Suprapubic skin (tissue), 4 donors: Measurements from ENCODE around the gene CENPX. TPM values are rescaled to one million over a fixed set of nuclear protein-coding genes. Genes with fewer than 3 reads are reported as not detected.

Source experiments
- DNase-seq, 2 donors: peaks; one replicate each; pipeline ENCODE4 v3.0.0-alpha.2; 2019; ENCODE audit warnings: low spot score in 2 of 2
- H3K27ac ChIP-seq: fragments of 200-600 bp; sonication (generic); one replicate; pipeline ENCODE4 v1.5.1; 2019
- H3K27me3 ChIP-seq: fragments of 200-600 bp; sonication (generic); one replicate; pipeline ENCODE4 v1.5.1; 2019
- H3K36me3 ChIP-seq: fragments of 200-600 bp; sonication (generic); one replicate; pipeline ENCODE4 v1.5.1; 2019
- H3K4me1 ChIP-seq: fragments of 200-600 bp; sonication (generic); one replicate; pipeline ENCODE4 v1.5.1; 2019
- H3K4me3 ChIP-seq: fragments of 200-600 bp; sonication (generic); one replicate; pipeline ENCODE4 v1.5.1; 2019; ENCODE audit warnings: mild to moderate bottlenecking
- H3K9me3 ChIP-seq: fragments of 200-600 bp; sonication (generic); one replicate; pipeline ENCODE4 v1.5.1; 2019
- CTCF ChIP-seq, 2 donors: fragments of 200-600 bp in 1 of 2; fragments of 450-650 bp in 1 of 2; sonication (generic) in 1 of 2; IDR thresholded peaks; one replicate each; pipeline ENCODE4 v1.5.1; 2016 to 2019; ENCODE audit warnings: antibody characterized with exemption in 2 of 2, mild to moderate bottlenecking in 1 of 2, moderate library complexity in 1 of 2
- EP300 ChIP-seq: sonication (generic); formaldehyde crosslinking; IDR thresholded peaks from one replicate; pipeline ENCODE4 v1.6.1; 2017; ENCODE audit warnings: antibody characterized with exemption
- POLR2A ChIP-seq, 2 donors: fragments of 450-650 bp; IDR thresholded peaks; one replicate each; pipeline ENCODE4 v1.6.1; 2017; ENCODE audit warnings: antibody characterized with exemption in 2 of 2, mild to moderate bottlenecking in 2 of 2, moderate library complexity in 2 of 2
- POLR2AphosphoS5 ChIP-seq, 3 donors: sonication (generic); formaldehyde crosslinking; IDR thresholded peaks; one replicate each; pipeline ENCODE4 v1.6.1; 2017; ENCODE audit warnings: antibody characterized with exemption in 3 of 3
- WGBS: methylation state at CpG from one replicate; pipeline ENCODE4 v1.1.5; 2018; 5-methylcytosine and 5-hydroxymethylcytosine counted together
- total RNA-seq, 4 donors: library from RNA; depleted of rRNA; stranded (reverse); fragments of >200 nt; gene quantifications; one replicate each; pipeline ENCODE4 v1.1.0, GENCODE V29; 2016

CENPX gene
- total RNA-seq, 4 donors from 2014 or later = 75.8 to 81.6 (median 76.8) TPM

- DNase-seq = no peak
- no peak overlapping the region for H3K4me3 ChIP-seq
- TF ChIP-seq EP300 = no peak
- no peak for TF ChIP-seq CTCF (IDR thresholded peaks at IDR 0.05)
- no peak for TF ChIP-seq POLR2A (IDR thresholded peaks at IDR 0.05)
- no peak for TF ChIP-seq POLR2AphosphoS5 (IDR thresholded peaks at IDR 0.05)
- H3K4me1 ChIP-seq = peaks cover 24% of the 10 kb centered on the region
- H3K9me3 ChIP-seq = no peaks in the 10 kb centered on the region
- H3K36me3 ChIP-seq = peaks cover 13% of the 10 kb centered on the region
- no peaks in the 10 kb centered on the region for H3K27me3 ChIP-seq
- H3K27ac ChIP-seq = no peak overlapping the region
- WGBS = 91% methylated on average over 22 of the region's 39 CpGs
Measured at GRCh38 chr17:81994593-81995462, 27.9 kb downstream of the CENPX start.

GRCh38 chr17:81993729-81994592 is 28.7 kb downstream of the CENPX start:
- no peak for DNase-seq
- TF ChIP-seq POLR2AphosphoS5 (IDR thresholded peaks at IDR 0.05) (no peak), CTCF (IDR thresholded peaks at IDR 0.05) (no peak), POLR2A (IDR thresholded peaks at IDR 0.05) (no peak), EP300 (no peak)
- H3K4me1 ChIP-seq = peaks cover 24% of the 10 kb centered on the region
- WGBS = 89% methylated on average over 9 of the region's 37 CpGs
- peaks cover 13% of the 10 kb centered on the region for H3K36me3 ChIP-seq
- H3K9me3 ChIP-seq = no peaks in the 10 kb centered on the region
- no peak overlapping the region for H3K4me3 ChIP-seq
- no peak overlapping the region for H3K27ac ChIP-seq
- H3K27me3 ChIP-seq = no peaks in the 10 kb centered on the region

- WGBS = 81% methylated on average over 24 of the region's 31 CpGs
- Histone ChIP-seq H3K4me3 (peak overlapping the region; percentile 7), H3K9me3 (no peaks in the 10 kb centered on the region), H3K27ac (peak overlapping the region; percentile 26), H3K36me3 (peaks cover 15% of the 10 kb centered on the region), H3K27me3 (no peaks in the 10 kb centered on the region), H3K4me1 (peaks cover 24% of the 10 kb centered on the region)
- DNase-seq = no peak
- TF ChIP-seq CTCF (IDR thresholded peaks at IDR 0.05) = no peak
- no peak for TF ChIP-seq POLR2AphosphoS5 (IDR thresholded peaks at IDR 0.05)
- TF ChIP-seq POLR2A (IDR thresholded peaks at IDR 0.05) = no peak
- no peak for TF ChIP-seq EP300
Measured at GRCh38 chr17:81992306-81993102, 30.2 kb downstream of the CENPX start.

GRCh38 chr17:81991684-81992305 is 30.9 kb downstream of the CENPX start:
- peak in 1 of 2 donors; percentile 85 for DNase-seq
- WGBS = 22% methylated on average over 14 of the region's 31 CpGs
- TF ChIP-seq EP300 = no peak
- peak in 1 of 3 donors; percentile 15 for TF ChIP-seq POLR2AphosphoS5 (IDR thresholded peaks at IDR 0.05)
- H3K27ac ChIP-seq = peak overlapping the region; percentile 26
- peak overlapping the region; percentile 7 for H3K4me3 ChIP-seq
- H3K9me3 ChIP-seq = no peaks in the 10 kb centered on the region
- peaks cover 24% of the 10 kb centered on the region for H3K4me1 ChIP-seq
- no peaks in the 10 kb centered on the region for H3K27me3 ChIP-seq
- peaks cover 20% of the 10 kb centered on the region for H3K36me3 ChIP-seq
